Mesendoderm (in vitro differentiated cells): Measurements from ENCODE around the gene BTBD16.

Experiments
- DNase-seq: peaks from one replicate; pipeline ENCODE4 v3.0.0; 2013
- H2AK5ac ChIP-seq: 2 replicates; pipeline ENCODE4 v1.6.1; 2013; ENCODE audit warnings: low read length, inconsistent platforms
- H2BK120ac ChIP-seq: 2 replicates; pipeline ENCODE4 v1.6.1; 2013; ENCODE audit warnings: low read depth, mild to moderate bottlenecking, low read length, moderate library complexity, mixed read lengths
- H2BK15ac ChIP-seq: replicated peaks from 2 replicates; pipeline ENCODE4 v1.6.1; 2013; ENCODE audit warnings: low read depth, mild to moderate bottlenecking, moderate library complexity
- H2BK5ac ChIP-seq: 2 replicates; pipeline ENCODE4 v1.6.1; 2013; ENCODE audit warnings: low read length, inconsistent platforms
- H3K18ac ChIP-seq: 2 replicates; pipeline ENCODE4 v1.6.1; 2013; ENCODE audit warnings: mild to moderate bottlenecking, low read length, mixed read lengths
- H3K23ac ChIP-seq: one replicate; pipeline ENCODE4 v1.6.1; 2013; ENCODE audit warnings: low read length
- H3K27ac ChIP-seq: 2 replicates; pipeline ENCODE4 v1.5.1; 2013; ENCODE audit warnings: low read depth, mild to moderate bottlenecking, inconsistent platforms, low read length, moderate library complexity
- H3K27me3 ChIP-seq: 2 replicates; pipeline ENCODE4 v1.6.1; 2013; ENCODE audit warnings: low read length, control low read depth, mild to moderate bottlenecking, inconsistent platforms; ENCODE audit not compliant: insufficient read depth, poor library complexity
- H3K36me3 ChIP-seq: 2 replicates; pipeline ENCODE4 v1.6.1; 2013; ENCODE audit warnings: low read length, inconsistent platforms; ENCODE audit not compliant: control insufficient read depth, insufficient read depth
- H3K4ac ChIP-seq: one replicate; pipeline ENCODE4 v1.6.1; 2013; ENCODE audit warnings: low read depth, mild to moderate bottlenecking, low read length, moderate library complexity
- H3K4me1 ChIP-seq: 2 replicates; pipeline ENCODE4 v1.6.1; 2013; ENCODE audit warnings: low read depth, low read length, inconsistent platforms; ENCODE audit not compliant: control insufficient read depth
- H3K4me2 ChIP-seq: 2 replicates; pipeline ENCODE4 v1.6.1; 2013; ENCODE audit warnings: low read length
- H3K4me3 ChIP-seq: 2 replicates; pipeline ENCODE4 v1.5.1; 2013; ENCODE audit warnings: mild to moderate bottlenecking, low read length
- H3K56ac ChIP-seq: one replicate; pipeline ENCODE4 v1.6.1; 2013; ENCODE audit warnings: low read length
- H3K79me1 ChIP-seq: 2 replicates; pipeline ENCODE4 v1.6.1; 2013; ENCODE audit warnings: low read length, inconsistent platforms
- H3K79me2 ChIP-seq: 2 replicates; pipeline ENCODE4 v1.6.1; 2013; ENCODE audit warnings: mild to moderate bottlenecking, low read length; ENCODE audit not compliant: control insufficient read depth, insufficient read depth
- H3K9ac ChIP-seq: 2 replicates; pipeline ENCODE4 v1.6.1; 2013; ENCODE audit warnings: low read length, inconsistent platforms
- H4K5ac ChIP-seq: one replicate; pipeline ENCODE4 v1.6.1; 2013; ENCODE audit warnings: low read length
- H4K8ac ChIP-seq: one replicate; pipeline ENCODE4 v1.6.1; 2013; ENCODE audit warnings: low read depth, mild to moderate bottlenecking, control low read depth, low read length, moderate library complexity
- WGBS: extraction: QIAGEN DNeasy Blood & Tissue Kit; methylation state at CpG from one replicate; pipeline ENCODE4 v1.1.7; 2013; ENCODE audit warnings: low lambda C conversion rate, missing lambda C conversion rate; ENCODE audit not compliant: insufficient coverage; ENCODE audit errors: extremely low coverage; 5-methylcytosine and 5-hydroxymethylcytosine counted together

BTBD16 gene

GRCh38 chr10:122249303-122249850 is 21.7 kb upstream of the BTBD16 start:
- H3K4me1 ChIP-seq, result peaks cover 2% of the 10 kb centered on the region
- no peak overlapping the region for H2BK5ac ChIP-seq
- H2BK15ac ChIP-seq, result no peak overlapping the region
- no peak overlapping the region for H2AK5ac ChIP-seq
- DNase-seq, result no peak
- WGBS, result no CpG with 5 or more reads among the region's 11 CpGs
- peaks cover 2% of the 10 kb centered on the region for H3K36me3 ChIP-seq
- no peak overlapping the region for H3K4ac ChIP-seq
- no peak overlapping the region for H3K18ac ChIP-seq
- no peaks in the 10 kb centered on the region for H3K79me2 ChIP-seq
- H3K9ac ChIP-seq, result no peak overlapping the region
- H3K56ac ChIP-seq, result no peak overlapping the region
- no peak overlapping the region for H2BK120ac ChIP-seq
- H3K23ac ChIP-seq, result no peak overlapping the region
- H3K79me1 ChIP-seq, result no peaks in the 10 kb centered on the region
- no peaks in the 10 kb centered on the region for H3K27me3 ChIP-seq
- H3K27ac ChIP-seq, result no peak overlapping the region
- no peak overlapping the region for H4K8ac ChIP-seq
- H3K4me2 ChIP-seq, result no peak overlapping the region
- H4K5ac ChIP-seq, result no peak overlapping the region
- H3K4me3 ChIP-seq, result no peak overlapping the region

GRCh38 chr10:122249991-122250750 is 20.9 kb upstream of the BTBD16 start:
- H3K36me3 ChIP-seq, result peaks cover 2% of the 10 kb centered on the region
- no peak for DNase-seq
- H3K27me3 ChIP-seq, result no peaks in the 10 kb centered on the region
- no peak overlapping the region for H3K56ac ChIP-seq
- no peak overlapping the region for H4K8ac ChIP-seq
- H3K79me1 ChIP-seq, result no peaks in the 10 kb centered on the region
- no CpG with 5 or more reads among the region's 10 CpGs for WGBS
- no peak overlapping the region for H3K4me3 ChIP-seq
- H3K18ac ChIP-seq, result no peak overlapping the region
- H3K4me1 ChIP-seq, result peaks cover 2% of the 10 kb centered on the region
- H2BK15ac ChIP-seq, result no peak overlapping the region
- no peak overlapping the region for H3K23ac ChIP-seq
- H3K4me2 ChIP-seq, result no peak overlapping the region
- no peak overlapping the region for H2BK120ac ChIP-seq
- H2BK5ac ChIP-seq, result no peak overlapping the region
- no peaks in the 10 kb centered on the region for H3K79me2 ChIP-seq
- no peak overlapping the region for H3K4ac ChIP-seq
- H2AK5ac ChIP-seq, result no peak overlapping the region
- H3K27ac ChIP-seq, result no peak overlapping the region
- no peak overlapping the region for H4K5ac ChIP-seq
- no peak overlapping the region for H3K9ac ChIP-seq

GRCh38 chr10:122251459-122252255 is 19.4 kb upstream of the BTBD16 start:
- Histone ChIP-seq H3K4me2 (no peak overlapping the region), H2BK5ac (no peak overlapping the region), H3K36me3 (no peaks in the 10 kb centered on the region), H3K18ac (no peak overlapping the region), H3K27me3 (no peaks in the 10 kb centered on the region), H2BK120ac (no peak overlapping the region), H2BK15ac (no peak overlapping the region), H3K27ac (no peak overlapping the region), H3K79me1 (no peaks in the 10 kb centered on the region), H3K79me2 (no peaks in the 10 kb centered on the region), H3K4me1 (peaks cover 2% of the 10 kb centered on the region), H4K5ac (no peak overlapping the region), H4K8ac (no peak overlapping the region), H3K56ac (no peak overlapping the region), H2AK5ac (no peak overlapping the region), H3K4me3 (no peak overlapping the region), H3K4ac (no peak overlapping the region), H3K9ac (no peak overlapping the region), H3K23ac (no peak overlapping the region)
- no CpG with 5 or more reads among the region's 11 CpGs for WGBS
- no peak for DNase-seq

- Histone ChIP-seq H3K36me3 (no peaks in the 10 kb centered on the region), H3K4ac (no peak overlapping the region), H3K27ac (no peak overlapping the region), H4K5ac (no peak overlapping the region), H3K4me3 (no peak overlapping the region), H3K18ac (no peak overlapping the region), H2AK5ac (no peak overlapping the region), H3K9ac (no peak overlapping the region), H3K27me3 (no peaks in the 10 kb centered on the region), H4K8ac (no peak overlapping the region), H3K79me1 (no peaks in the 10 kb centered on the region), H2BK15ac (no peak overlapping the region), H3K4me1 (peaks cover 2% of the 10 kb centered on the region), H3K79me2 (no peaks in the 10 kb centered on the region), H3K23ac (no peak overlapping the region), H3K56ac (no peak overlapping the region), H2BK5ac (no peak overlapping the region), H2BK120ac (no peak overlapping the region), H3K4me2 (no peak overlapping the region)
- DNase-seq, result no peak
- no CpG with 5 or more reads among the region's 3 CpGs for WGBS
These were observed 18.3 kb upstream of the BTBD16 start for GRCh38 chr10:122252805-122253204.

- no peak overlapping the region for H2BK15ac ChIP-seq
- no peak overlapping the region for H2AK5ac ChIP-seq
- DNase-seq, result peak; percentile 21
- H3K79me2 ChIP-seq, result no peaks in the 10 kb centered on the region
- no peak overlapping the region for H2BK120ac ChIP-seq
- H3K23ac ChIP-seq, result no peak overlapping the region
- no CpG with 5 or more reads among the region's 2 CpGs for WGBS
- H3K27me3 ChIP-seq, result no peaks in the 10 kb centered on the region
- H4K5ac ChIP-seq, result no peak overlapping the region
- H2BK5ac ChIP-seq, result no peak overlapping the region
- no peak overlapping the region for H3K4me2 ChIP-seq
- H3K27ac ChIP-seq, result no peak overlapping the region
- no peak overlapping the region for H3K4ac ChIP-seq
- peaks cover 2% of the 10 kb centered on the region for H3K4me1 ChIP-seq
- no peak overlapping the region for H4K8ac ChIP-seq
- no peak overlapping the region for H3K18ac ChIP-seq
- H3K9ac ChIP-seq, result no peak overlapping the region
- no peak overlapping the region for H3K4me3 ChIP-seq
- no peaks in the 10 kb centered on the region for H3K79me1 ChIP-seq
- no peaks in the 10 kb centered on the region for H3K36me3 ChIP-seq
- H3K56ac ChIP-seq, result no peak overlapping the region
These were observed 17.5 kb upstream of the BTBD16 start for GRCh38 chr10:122253605-122254004.
